GM12872 (cell line): ENCODE data around the gene GLP2R.

Experiments used
- TF ChIP-seq, protein P1 (sequence below): IDR thresholded peaks from 3 replicates; pipeline ENCODE4 v1.5.1; 2011; ENCODE audit warnings: low read depth, mild to moderate bottlenecking, low read length, moderate library complexity; ENCODE audit not compliant: insufficient read depth

The GLP2R gene

DNA sequence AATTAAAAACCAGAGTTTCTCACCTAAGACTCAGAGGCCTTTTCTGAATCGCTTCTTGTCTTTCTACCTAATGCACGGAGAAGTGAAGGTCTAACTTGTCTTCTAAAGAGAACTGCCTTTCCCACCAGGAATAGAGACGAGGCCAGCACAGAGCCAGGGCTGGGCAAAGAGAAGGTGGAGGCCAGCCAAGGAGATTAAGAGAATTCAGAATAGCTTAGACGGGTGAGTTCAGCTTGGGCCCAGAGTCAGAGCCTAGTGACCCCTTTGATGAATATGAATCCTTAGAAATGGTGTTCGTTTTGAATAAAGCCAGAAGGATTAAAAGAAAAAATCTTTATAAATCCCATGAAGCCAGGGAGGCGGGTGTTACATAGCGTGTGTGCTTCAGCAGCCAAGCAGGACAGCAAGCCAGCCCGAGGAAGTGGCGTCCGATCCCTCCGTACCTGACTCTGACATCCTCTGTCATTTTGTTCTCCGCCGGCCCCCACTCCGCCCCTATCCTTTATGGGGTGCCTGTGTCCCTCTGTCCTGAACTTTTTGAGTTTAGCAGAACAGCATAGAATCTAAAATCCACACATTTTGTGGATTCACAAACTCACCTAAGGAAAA is 11.3 kb upstream of the GLP2R start:
- TF ChIP-seq, protein P1, sequence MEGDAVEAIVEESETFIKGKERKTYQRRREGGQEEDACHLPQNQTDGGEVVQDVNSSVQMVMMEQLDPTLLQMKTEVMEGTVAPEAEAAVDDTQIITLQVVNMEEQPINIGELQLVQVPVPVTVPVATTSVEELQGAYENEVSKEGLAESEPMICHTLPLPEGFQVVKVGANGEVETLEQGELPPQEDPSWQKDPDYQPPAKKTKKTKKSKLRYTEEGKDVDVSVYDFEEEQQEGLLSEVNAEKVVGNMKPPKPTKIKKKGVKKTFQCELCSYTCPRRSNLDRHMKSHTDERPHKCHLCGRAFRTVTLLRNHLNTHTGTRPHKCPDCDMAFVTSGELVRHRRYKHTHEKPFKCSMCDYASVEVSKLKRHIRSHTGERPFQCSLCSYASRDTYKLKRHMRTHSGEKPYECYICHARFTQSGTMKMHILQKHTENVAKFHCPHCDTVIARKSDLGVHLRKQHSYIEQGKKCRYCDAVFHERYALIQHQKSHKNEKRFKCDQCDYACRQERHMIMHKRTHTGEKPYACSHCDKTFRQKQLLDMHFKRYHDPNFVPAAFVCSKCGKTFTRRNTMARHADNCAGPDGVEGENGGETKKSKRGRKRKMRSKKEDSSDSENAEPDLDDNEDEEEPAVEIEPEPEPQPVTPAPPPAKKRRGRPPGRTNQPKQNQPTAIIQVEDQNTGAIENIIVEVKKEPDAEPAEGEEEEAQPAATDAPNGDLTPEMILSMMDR: no peak

DNA sequence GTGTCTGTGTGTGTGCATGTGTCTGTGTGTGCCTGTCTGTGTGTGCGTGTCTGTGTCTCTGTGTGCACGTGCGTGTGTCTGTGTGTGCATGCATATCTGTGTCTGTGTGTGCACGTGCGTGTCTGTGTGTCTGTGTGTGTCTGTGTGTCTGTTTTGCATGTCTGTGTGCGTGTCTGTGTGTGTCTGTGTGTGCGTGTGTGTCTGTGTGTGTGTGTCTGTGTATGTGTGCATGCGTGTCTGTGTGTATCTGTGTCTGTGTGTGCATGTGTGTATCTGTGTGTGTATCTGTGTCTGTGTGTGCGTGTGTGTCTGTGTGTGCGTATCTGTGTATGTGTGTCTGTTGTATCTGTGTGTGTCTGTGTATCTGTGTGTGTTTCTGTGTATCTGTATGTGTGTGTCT is 9.3 kb upstream of the GLP2R start:
- TF ChIP-seq, protein P1: no peak

DNA sequence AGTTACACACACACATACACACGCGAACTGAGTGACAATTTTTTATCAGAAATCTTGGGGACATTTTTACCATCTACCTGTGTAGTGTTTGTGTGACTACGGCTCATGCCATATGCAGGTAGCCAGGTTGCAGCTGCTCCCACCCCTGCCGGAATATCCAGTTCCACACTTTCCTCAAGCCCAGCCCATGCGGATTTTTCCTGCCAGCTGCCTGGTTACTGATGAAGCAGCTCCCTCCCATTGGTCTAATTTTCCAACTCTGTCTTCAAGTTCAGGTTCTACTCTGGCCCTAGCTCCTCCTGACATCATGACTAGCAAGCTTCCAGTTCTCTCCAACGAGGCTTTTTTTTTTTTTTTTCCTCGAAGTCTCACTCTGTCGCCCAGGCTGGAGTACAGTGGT is 8.6 kb upstream of the GLP2R start:
- TF ChIP-seq, protein P1: no peak

DNA sequence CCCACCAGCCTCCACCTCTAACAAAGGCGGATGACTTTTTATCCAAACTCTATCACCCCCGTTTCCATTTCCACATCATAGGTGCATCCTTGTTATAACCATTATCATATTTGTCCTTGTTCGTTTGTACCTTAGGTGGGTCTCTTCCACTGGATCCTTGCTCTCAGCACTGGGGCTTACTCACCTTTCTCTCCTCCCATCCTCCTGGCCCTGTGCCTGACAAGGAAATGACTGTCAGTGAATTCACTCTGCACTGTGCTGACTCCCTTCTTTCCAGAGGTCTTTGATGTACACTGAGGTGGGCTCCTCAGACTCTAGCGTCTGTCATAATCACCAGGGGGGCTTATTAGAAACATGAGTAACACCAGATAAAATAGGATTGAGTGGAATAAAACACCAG is 7.0 kb upstream of the GLP2R start:
- TF ChIP-seq, protein P1: no peak

DNA sequence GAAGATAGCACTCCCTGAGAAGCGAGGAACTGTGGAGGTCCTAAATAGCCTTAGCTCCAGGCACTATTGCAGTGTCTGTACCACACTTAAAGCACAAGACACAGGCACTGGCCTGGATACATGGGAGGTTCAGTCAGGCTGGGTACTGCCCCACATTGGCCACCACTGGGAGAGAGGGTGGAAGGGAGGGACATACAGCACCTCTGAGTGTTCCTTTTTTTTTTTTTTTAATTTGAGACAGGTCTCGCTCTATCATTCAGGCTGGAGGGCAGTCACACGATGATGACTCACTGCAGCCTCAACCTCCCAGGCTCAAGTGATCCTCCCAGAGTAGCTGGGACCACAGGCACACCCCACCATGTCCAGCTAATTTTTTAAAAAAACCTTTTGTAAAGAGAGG is 5.3 kb upstream of the GLP2R start:
- TF ChIP-seq, protein P1: no peak

DNA sequence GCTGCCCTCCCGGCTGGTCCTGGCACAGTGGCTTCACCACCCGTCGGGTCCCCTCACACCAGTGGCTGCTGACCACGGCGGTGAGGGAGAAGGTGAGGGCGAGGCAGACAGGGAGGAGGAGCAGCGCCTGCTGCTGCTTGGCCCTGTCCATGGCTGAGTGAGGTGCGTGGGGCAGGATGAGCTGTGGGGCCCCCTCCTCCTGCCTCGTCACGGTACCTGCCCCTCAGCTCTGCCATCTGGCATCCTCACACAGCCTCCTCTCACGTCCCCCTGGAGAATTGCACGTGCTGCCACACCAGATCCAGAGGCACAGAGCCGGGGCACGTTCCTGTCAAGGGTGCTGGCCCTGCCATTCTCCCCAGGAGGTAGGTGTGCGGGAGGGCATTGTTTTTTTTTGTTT is 3.8 kb upstream of the GLP2R start, which contains the start of gene GSG1L2:
GSG1L2 (minus strand) TSS at position 159 of the 400 bp plus-strand sequence; CDS start at position 151, 8 bp downstream.
- TF ChIP-seq, protein P1: no peak

DNA sequence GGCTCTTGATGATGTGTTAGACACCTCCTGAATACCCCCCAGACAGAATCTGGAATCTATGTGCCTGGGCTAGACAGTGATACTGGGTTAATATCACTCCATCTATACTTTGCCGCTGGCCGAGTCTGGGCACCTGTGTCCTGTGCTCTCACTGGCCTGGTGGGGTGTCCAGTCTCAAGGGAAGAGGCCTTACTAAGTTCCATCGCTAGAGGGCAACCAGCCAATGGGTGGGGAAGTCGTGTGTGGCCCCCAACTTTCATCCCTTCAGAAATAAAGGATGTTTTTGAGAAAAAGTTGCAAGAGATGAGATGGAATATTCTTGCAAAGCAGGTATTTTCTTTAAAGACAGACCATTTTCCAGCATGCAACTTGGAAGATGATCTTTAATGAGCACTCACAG is 1.6 kb upstream of the GLP2R start:
- TF ChIP-seq, protein P1: peak; percentile 35; the same call in 2 of the 3 replicates
